ENCODE measurements around the gene GADD45G.

DNA sequence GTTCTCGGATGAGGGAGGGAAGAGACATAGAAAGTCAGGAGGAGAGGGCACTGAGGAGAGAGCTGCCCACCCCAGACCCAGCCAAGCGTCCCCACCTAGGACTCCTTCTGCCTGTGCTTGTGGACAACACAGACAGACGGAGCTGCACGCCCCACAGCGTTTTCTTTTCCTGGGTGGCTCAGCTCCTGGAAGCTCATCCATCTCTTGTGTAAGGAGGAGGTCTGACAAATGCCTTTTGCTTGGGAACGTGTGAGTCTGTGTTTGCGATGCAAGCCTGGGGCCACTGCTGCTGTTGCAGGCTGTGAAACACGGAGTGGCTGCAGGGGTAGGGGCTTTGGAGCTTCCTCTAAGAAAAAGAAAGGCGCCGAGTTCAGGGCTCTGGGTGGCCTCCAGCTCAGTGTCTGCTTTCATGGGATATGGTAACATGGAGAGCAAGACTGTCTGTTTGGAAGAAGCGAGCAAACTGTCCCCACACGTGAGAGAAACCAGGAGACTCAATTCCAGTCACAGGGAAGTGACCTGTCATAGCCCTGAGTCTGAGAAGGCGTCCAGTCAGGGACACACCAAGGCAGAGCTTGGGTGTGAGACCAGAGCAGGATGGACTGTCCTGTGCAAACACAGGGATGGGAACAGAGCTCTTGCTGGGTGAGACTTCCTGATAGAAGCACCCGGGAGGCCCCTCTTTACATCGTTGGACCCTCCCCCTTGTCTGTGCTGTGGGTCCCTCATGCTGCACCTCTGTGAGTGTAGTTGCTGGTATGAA is 42.7 kb downstream of the GADD45G start:
- TF ChIP-seq, protein P1, sequence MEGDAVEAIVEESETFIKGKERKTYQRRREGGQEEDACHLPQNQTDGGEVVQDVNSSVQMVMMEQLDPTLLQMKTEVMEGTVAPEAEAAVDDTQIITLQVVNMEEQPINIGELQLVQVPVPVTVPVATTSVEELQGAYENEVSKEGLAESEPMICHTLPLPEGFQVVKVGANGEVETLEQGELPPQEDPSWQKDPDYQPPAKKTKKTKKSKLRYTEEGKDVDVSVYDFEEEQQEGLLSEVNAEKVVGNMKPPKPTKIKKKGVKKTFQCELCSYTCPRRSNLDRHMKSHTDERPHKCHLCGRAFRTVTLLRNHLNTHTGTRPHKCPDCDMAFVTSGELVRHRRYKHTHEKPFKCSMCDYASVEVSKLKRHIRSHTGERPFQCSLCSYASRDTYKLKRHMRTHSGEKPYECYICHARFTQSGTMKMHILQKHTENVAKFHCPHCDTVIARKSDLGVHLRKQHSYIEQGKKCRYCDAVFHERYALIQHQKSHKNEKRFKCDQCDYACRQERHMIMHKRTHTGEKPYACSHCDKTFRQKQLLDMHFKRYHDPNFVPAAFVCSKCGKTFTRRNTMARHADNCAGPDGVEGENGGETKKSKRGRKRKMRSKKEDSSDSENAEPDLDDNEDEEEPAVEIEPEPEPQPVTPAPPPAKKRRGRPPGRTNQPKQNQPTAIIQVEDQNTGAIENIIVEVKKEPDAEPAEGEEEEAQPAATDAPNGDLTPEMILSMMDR (conservative IDR thresholded peaks at IDR 0.05; ENCODE audit: low read depth in 2 of 2) = no peak
- TF ChIP-seq EZH2phosphoT487 (IDR thresholded peaks at IDR 0.05; ENCODE audit: unreplicated experiment) (no peak), JUNB (IDR thresholded peaks at IDR 0.05; ENCODE audit: unreplicated experiment) (no peak), POLR2AphosphoS5 (IDR thresholded peaks at IDR 0.05; ENCODE audit: low read depth) (no peak), CREB1 (CRISPR knock-in tag; IDR thresholded peaks at IDR 0.05; ENCODE audit: low read depth) (no peak), EZH2 (IDR thresholded peaks at IDR 0.05; ENCODE audit: low read depth, unreplicated experiment) (no peak), NANOG (IDR thresholded peaks at IDR 0.05; ENCODE audit: borderline replicate concordance) (no peak), ZNF331 (CRISPR knock-in tag; IDR thresholded peaks at IDR 0.05; ENCODE audit: low read depth) (no peak), STAT1 (IDR thresholded peaks at IDR 0.05; ENCODE audit: unreplicated experiment) (no peak), ZNF114 (CRISPR knock-in tag; IDR thresholded peaks at IDR 0.05) (no peak)
- TF ChIP-seq, protein P2, sequence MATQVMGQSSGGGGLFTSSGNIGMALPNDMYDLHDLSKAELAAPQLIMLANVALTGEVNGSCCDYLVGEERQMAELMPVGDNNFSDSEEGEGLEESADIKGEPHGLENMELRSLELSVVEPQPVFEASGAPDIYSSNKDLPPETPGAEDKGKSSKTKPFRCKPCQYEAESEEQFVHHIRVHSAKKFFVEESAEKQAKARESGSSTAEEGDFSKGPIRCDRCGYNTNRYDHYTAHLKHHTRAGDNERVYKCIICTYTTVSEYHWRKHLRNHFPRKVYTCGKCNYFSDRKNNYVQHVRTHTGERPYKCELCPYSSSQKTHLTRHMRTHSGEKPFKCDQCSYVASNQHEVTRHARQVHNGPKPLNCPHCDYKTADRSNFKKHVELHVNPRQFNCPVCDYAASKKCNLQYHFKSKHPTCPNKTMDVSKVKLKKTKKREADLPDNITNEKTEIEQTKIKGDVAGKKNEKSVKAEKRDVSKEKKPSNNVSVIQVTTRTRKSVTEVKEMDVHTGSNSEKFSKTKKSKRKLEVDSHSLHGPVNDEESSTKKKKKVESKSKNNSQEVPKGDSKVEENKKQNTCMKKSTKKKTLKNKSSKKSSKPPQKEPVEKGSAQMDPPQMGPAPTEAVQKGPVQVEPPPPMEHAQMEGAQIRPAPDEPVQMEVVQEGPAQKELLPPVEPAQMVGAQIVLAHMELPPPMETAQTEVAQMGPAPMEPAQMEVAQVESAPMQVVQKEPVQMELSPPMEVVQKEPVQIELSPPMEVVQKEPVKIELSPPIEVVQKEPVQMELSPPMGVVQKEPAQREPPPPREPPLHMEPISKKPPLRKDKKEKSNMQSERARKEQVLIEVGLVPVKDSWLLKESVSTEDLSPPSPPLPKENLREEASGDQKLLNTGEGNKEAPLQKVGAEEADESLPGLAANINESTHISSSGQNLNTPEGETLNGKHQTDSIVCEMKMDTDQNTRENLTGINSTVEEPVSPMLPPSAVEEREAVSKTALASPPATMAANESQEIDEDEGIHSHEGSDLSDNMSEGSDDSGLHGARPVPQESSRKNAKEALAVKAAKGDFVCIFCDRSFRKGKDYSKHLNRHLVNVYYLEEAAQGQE (IDR thresholded peaks at IDR 0.05; ENCODE audit: unreplicated experiment) = no peak
- TF ChIP-seq, protein P3, sequence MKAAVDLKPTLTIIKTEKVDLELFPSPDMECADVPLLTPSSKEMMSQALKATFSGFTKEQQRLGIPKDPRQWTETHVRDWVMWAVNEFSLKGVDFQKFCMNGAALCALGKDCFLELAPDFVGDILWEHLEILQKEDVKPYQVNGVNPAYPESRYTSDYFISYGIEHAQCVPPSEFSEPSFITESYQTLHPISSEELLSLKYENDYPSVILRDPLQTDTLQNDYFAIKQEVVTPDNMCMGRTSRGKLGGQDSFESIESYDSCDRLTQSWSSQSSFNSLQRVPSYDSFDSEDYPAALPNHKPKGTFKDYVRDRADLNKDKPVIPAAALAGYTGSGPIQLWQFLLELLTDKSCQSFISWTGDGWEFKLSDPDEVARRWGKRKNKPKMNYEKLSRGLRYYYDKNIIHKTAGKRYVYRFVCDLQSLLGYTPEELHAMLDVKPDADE (IDR thresholded peaks at IDR 0.05) = no peak
- TF ChIP-seq, protein P4, sequence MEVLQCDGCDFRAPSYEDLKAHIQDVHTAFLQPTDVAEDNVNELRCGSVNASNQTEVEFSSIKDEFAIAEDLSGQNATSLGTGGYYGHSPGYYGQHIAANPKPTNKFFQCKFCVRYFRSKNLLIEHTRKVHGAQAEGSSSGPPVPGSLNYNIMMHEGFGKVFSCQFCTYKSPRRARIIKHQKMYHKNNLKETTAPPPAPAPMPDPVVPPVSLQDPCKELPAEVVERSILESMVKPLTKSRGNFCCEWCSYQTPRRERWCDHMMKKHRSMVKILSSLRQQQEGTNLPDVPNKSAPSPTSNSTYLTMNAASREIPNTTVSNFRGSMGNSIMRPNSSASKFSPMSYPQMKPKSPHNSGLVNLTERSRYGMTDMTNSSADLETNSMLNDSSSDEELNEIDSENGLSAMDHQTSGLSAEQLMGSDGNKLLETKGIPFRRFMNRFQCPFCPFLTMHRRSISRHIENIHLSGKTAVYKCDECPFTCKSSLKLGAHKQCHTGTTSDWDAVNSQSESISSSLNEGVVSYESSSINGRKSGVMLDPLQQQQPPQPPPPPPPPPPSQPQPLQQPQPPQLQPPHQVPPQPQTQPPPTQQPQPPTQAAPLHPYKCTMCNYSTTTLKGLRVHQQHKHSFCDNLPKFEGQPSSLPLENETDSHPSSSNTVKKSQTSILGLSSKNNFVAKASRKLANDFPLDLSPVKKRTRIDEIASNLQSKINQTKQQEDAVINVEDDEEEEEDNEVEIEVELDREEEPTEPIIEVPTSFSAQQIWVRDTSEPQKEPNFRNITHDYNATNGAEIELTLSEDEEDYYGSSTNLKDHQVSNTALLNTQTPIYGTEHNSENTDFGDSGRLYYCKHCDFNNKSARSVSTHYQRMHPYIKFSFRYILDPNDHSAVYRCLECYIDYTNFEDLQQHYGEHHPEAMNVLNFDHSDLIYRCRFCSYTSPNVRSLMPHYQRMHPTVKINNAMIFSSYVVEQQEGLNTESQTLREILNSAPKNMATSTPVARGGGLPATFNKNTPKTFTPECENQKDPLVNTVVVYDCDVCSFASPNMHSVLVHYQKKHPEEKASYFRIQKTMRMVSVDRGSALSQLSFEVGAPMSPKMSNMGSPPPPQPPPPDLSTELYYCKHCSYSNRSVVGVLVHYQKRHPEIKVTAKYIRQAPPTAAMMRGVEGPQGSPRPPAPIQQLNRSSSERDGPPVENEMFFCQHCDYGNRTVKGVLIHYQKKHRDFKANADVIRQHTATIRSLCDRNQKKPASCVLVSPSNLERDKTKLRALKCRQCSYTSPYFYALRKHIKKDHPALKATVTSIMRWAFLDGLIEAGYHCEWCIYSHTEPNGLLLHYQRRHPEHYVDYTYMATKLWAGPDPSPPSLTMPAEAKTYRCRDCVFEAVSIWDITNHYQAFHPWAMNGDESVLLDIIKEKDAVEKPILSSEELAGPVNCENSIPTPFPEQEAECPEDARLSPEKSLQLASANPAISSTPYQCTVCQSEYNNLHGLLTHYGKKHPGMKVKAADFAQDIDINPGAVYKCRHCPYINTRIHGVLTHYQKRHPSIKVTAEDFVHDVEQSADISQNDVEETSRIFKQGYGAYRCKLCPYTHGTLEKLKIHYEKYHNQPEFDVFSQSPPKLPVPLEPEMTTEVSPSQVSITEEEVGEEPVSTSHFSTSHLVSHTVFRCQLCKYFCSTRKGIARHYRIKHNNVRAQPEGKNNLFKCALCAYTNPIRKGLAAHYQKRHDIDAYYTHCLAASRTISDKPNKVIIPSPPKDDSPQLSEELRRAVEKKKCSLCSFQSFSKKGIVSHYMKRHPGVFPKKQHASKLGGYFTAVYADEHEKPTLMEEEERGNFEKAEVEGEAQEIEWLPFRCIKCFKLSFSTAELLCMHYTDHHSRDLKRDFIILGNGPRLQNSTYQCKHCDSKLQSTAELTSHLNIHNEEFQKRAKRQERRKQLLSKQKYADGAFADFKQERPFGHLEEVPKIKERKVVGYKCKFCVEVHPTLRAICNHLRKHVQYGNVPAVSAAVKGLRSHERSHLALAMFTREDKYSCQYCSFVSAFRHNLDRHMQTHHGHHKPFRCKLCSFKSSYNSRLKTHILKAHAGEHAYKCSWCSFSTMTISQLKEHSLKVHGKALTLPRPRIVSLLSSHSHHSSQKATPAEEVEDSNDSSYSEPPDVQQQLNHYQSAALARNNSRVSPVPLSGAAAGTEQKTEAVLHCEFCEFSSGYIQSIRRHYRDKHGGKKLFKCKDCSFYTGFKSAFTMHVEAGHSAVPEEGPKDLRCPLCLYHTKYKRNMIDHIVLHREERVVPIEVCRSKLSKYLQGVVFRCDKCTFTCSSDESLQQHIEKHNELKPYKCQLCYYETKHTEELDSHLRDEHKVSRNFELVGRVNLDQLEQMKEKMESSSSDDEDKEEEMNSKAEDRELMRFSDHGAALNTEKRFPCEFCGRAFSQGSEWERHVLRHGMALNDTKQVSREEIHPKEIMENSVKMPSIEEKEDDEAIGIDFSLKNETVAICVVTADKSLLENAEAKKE (CRISPR knock-in tag; IDR thresholded peaks at IDR 0.05) = no peak
